Spleen (tissue), 11 donors: ENCODE data around the gene EYS. TPM values are rescaled to one million over a fixed set of nuclear protein-coding genes. Genes with fewer than 3 reads are reported as not detected.
"Not testable (repeated sequence)": the region's sequence is repeated elsewhere in the genome, so short reads cannot be mapped to it uniquely, and the experiment has no call there.

Source experiments
- DNase-seq: peaks from one replicate; pipeline ENCODE4 v3.0.0-alpha.2; 2020
- H3K27ac ChIP-seq, 8 donors: fragments of 200-600 bp; sonication (generic) in 7 of 8; 1 replicate in 4 of 8; 2 replicates in 4 of 8; pipeline versions ENCODE4 v1.5.0 to v1.8.0; 2016 to 2021; ENCODE audit warnings: inconsistent platforms in 4 of 8, mild to moderate bottlenecking in 4 of 8, moderate library complexity in 1 of 8
- H3K27me3 ChIP-seq, 7 donors: fragments of 200-600 bp; sonication (generic) in 6 of 7; replicated peaks in 1 of 7; 1 replicate in 4 of 7; 2 replicates in 3 of 7; pipeline versions ENCODE4 v1.5.0 to v1.8.0; 2016 to 2021; ENCODE audit warnings: inconsistent platforms in 3 of 7, mild to moderate bottlenecking in 1 of 7
- H3K36me3 ChIP-seq, 6 donors: fragments of 200-600 bp; sonication (generic) in 5 of 6; 1 replicate in 4 of 6; 2 replicates in 2 of 6; pipeline versions ENCODE4 v1.5.0 to v1.8.0; 2016 to 2021; ENCODE audit warnings: inconsistent platforms in 2 of 6
- H3K4me1 ChIP-seq, 6 donors: fragments of 200-600 bp; sonication (generic) in 5 of 6; 1 replicate in 3 of 6; 2 replicates in 3 of 6; pipeline versions ENCODE4 v1.5.0 to v1.8.0; 2016 to 2021; ENCODE audit warnings: inconsistent platforms in 3 of 6
- H3K4me3 ChIP-seq, 8 donors: fragments of 200-600 bp; sonication (generic) in 7 of 8; 1 replicate in 4 of 8; 2 replicates in 4 of 8; pipeline versions ENCODE4 v1.5.0 to v1.8.0; 2016 to 2021; ENCODE audit warnings: inconsistent platforms in 4 of 8, mild to moderate bottlenecking in 4 of 8, moderate library complexity in 2 of 8
- H3K9me3 ChIP-seq, 8 donors: fragments of 200-600 bp; sonication (generic) in 7 of 8; 1 replicate in 4 of 8; 2 replicates in 4 of 8; pipeline versions ENCODE4 v1.5.0 to v1.8.0; 2016 to 2021; ENCODE audit warnings: inconsistent platforms in 4 of 8
- CTCF ChIP-seq, 11 experiments: fragments of 200-600 bp in 7 of 11; fragments of 450-650 bp in 4 of 11; sonication (generic) in 4 of 11; IDR thresholded peaks in 8 of 11; conservative IDR thresholded peaks in 3 of 11; 1 replicate in 7 of 11; 2 replicates in 4 of 11; pipeline versions ENCODE4 v1.4.0 to v1.8.0; 2016 to 2021; ENCODE audit warnings: antibody characterized with exemption in 11 of 11, inconsistent platforms in 4 of 11, mild to moderate bottlenecking in 1 of 11
- POLR2A ChIP-seq, 3 donors: fragments of 450-650 bp; IDR thresholded peaks; one replicate each; pipeline ENCODE4 v1.5.1; 2017; ENCODE audit warnings: antibody characterized with exemption in 3 of 3, mild to moderate bottlenecking in 1 of 3
- POLR2AphosphoS5 ChIP-seq, 3 donors: sonication (generic); formaldehyde crosslinking; IDR thresholded peaks; one replicate each; pipeline ENCODE4 v1.5.1; 2017; ENCODE audit warnings: antibody characterized with exemption in 3 of 3
- WGBS, 5 donors: extraction: QIAGEN DNeasy Blood & Tissue Kit in 3 of 5; methylation state at CpG; one replicate each; pipeline versions ENCODE4 v1.1.5 to v1.1.7; 2013 to 2018; 5-methylcytosine and 5-hydroxymethylcytosine counted together
- intact Hi-C: fragments of 100-400 bp; cut with DNase I; formaldehyde crosslinking; loops from one replicate; pipeline ENCODE4 v1.15.0; 2023; ENCODE audit warnings: low total_unique reads
- polyA plus RNA-seq, 3 donors: library from polyadenylated mRNA; stranded (reverse); fragments of 200-250 nt; gene quantifications; one replicate each; pipeline ENCODE4 v1.2.1, GENCODE V29; 2013
- total RNA-seq, 7 donors: library from RNA; depleted of rRNA in 3 of 7; stranded (reverse); fragments of >200 nt in 3 of 7; fragmentation: NEBNext Ultra II Directional in 4 of 7; extraction: Animal tissue kit (Norgen Biotek cat#: 25700) in 4 of 7; gene quantifications; one replicate each; pipeline versions ENCODE4 v1.1.0 to v1.2.1, GENCODE V29; 2016 to 2021
- donor health status: healthy with polysubstance abuse.
- donor health status: DM: no; HTN: no; CAD: no; lungs with moderate emphysema.
- donor health status: DM: no; HTN: no; CAD: no.
- donor health status: Bipolar disorder and iron deficiency.
- donor health status: healthy.
- donor health status: DM: no; HTN: no; CAD: no.
- donor health status: DM: yes; HTN: yes; CAD: no.

EYS gene
- total and polyA plus RNA-seq, 10 donors, result under 0.01 to 0.72 (median 0.28) TPM; not detected in 5

DNA sequence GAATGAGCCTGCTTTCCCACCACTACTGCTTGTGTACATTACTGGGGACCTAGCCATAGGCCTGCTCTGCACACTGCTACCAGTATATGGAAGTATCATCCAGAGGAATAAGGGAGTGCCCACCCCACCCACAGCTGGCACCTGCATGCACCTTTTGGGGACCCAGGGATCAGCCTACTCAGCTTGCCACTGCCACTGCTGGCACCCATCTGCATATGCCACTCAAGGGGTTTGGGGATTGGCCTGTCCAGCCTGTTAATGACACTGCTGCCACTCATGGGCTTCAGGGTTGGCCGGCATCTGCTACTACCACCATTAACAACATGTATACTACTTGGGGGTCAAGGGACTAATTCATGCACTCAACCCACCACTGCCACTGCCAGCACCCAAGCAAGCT lies 1239.4 kb downstream of the EYS start:
- 83 to 100% (median 97%) methylated on average over 1 of the region's 1 CpG for WGBS, 5 donors
- intact Hi-C loops, result no loop called here
- H3K4me3 ChIP-seq, result no peak overlapping the region
- H3K36me3 ChIP-seq, result no peaks in the 10 kb centered on the region
- H3K4me1 ChIP-seq, result no peaks in the 10 kb centered on the region
- peak; percentile 63 for DNase-seq
- TF ChIP-seq POLR2AphosphoS5 (IDR thresholded peaks at IDR 0.05) (no peak), POLR2A (IDR thresholded peaks at IDR 0.05) (no peak), CTCF (IDR thresholded peaks at IDR 0.05 in 8 of 11, conservative IDR thresholded peaks at IDR 0.05 in 3 of 11) (no peak)
- H3K27ac ChIP-seq, result no peak overlapping the region
- peaks cover 0 to 43% (median 34%) of the 10 kb centered on the region in 8 donors for H3K9me3 ChIP-seq
- H3K27me3 ChIP-seq, result no peaks in the 10 kb centered on the region

DNA sequence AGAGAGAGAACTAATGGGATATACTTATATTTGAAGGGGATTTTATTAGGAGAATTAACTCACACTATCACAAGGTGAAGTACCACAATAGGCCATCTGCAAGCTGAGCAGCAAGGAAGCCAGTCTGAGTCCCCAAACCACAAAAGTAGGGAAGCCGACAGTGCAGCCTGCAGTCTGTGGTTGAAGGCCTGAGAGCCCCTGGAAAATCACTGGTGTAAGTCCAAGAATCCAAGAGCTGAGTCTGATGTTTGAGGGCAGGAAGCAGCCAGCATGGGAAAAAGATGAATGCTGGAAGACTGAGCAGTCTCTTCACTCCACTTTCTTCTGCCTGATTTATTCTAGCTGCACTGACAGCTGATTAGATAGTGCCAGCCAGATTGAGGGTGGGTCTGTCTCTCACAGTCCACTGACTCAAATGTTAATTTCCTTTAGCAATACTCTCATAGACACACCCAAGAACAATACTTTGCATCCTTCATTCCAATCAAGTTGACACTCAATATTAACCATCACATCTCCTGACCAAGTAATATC lies 1247.5 kb downstream of the EYS start:
- Histone ChIP-seq H3K27me3 (no peaks in the 10 kb centered on the region), H3K27ac (no peak overlapping the region), H3K36me3 (no peaks in the 10 kb centered on the region), H3K9me3 (peaks cover 0 to 5% (median under 1%) of the 10 kb centered on the region in 8 donors), H3K4me1 (no peaks in the 10 kb centered on the region), H3K4me3 (no peak overlapping the region)
- intact Hi-C loops, result no loop called here
- TF ChIP-seq POLR2A (IDR thresholded peaks at IDR 0.05) (no peak), CTCF (IDR thresholded peaks at IDR 0.05 in 8 of 11, conservative IDR thresholded peaks at IDR 0.05 in 3 of 11) (no peak), POLR2AphosphoS5 (IDR thresholded peaks at IDR 0.05) (no peak)
- no peak for DNase-seq
- 13 to 40% (median 14%) methylated on average over 1 of the region's 1 CpG for WGBS, 5 donors

DNA sequence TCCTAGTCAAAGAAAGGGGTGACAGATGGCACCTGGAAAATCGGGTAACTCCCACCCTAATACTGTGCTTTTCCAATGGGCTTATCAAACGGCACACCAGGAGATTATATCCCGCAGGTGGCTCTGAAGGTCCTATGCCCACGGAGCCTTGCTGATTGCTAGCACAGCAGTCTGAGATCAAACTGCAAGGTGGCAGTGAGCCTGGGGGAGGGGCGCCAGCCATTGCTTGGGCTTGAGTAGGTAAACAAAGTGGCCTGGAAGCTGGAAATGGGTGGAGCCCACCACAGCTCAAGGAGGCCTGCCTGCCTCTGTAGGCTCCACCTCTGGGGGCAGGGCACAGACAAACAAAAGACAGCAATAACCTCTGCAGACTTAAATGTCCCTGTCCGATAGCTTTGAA lies 1258.9 kb downstream of the EYS start:
- H3K4me3 ChIP-seq, H3K36me3 ChIP-seq, intact Hi-C loops, H3K27me3 ChIP-seq, H3K27ac ChIP-seq, H3K4me1 ChIP-seq: not testable (repeated sequence)
- H3K9me3 ChIP-seq, result peaks cover 0 to 28% (median 3%) of the 10 kb centered on the region in 8 donors
- 85 to 95% (median 91%) methylated on average over 6 of the region's 6 CpGs for WGBS, 5 donors
- peak; percentile 54 for DNase-seq

DNA sequence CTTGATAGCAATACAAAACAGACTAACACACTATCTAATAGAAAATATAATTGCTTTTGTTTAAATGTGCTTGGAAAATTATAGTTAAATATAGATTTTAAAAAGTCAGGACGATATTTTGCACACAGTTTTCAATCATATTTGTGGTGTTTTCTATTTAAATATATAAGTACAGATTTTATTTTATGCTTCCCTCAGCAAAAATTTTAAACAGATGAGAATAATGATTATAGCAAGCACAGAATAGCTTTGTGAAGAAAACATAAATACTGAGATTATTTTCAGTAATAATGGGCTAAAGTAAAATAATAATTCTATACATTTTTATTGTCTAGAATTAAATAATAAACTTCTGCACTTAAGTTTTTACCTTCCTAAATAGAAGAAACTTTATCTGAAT lies 1262.0 kb downstream of the EYS start:
- H3K4me3 ChIP-seq, result no peak overlapping the region
- TF ChIP-seq CTCF (IDR thresholded peaks at IDR 0.05 in 8 of 11, conservative IDR thresholded peaks at IDR 0.05 in 3 of 11) (no peak), POLR2AphosphoS5 (IDR thresholded peaks at IDR 0.05) (no peak), POLR2A (IDR thresholded peaks at IDR 0.05) (no peak)
- 53 to 78% (median 57%) methylated on average over 1 of the region's 1 CpG for WGBS, 5 donors
- H3K27me3 ChIP-seq, result no peaks in the 10 kb centered on the region
- no peak for DNase-seq
- H3K36me3 ChIP-seq, result no peaks in the 10 kb centered on the region
- peaks cover 0 to 52% (median 24%) of the 10 kb centered on the region in 8 donors for H3K9me3 ChIP-seq
- intact Hi-C loops, result no loop called here
- H3K27ac ChIP-seq, result no peak overlapping the region
- no peaks in the 10 kb centered on the region for H3K4me1 ChIP-seq

GRCh38 chr6:64439274-64439673 lies 1267.8 kb downstream of the EYS start:
- 61 to 76% (median 72%) methylated on average over 2 of the region's 2 CpGs for WGBS, 5 donors

More at GRCh38 chr6:64439274-64439673, 1267.8 kb downstream of the EYS start:
- no peak overlapping the region for H3K27ac ChIP-seq
- DNase-seq, result no peak
- H3K4me3 ChIP-seq, result no peak overlapping the region
- H3K4me1 ChIP-seq, result no peaks in the 10 kb centered on the region
- H3K27me3 ChIP-seq, result no peaks in the 10 kb centered on the region
- TF ChIP-seq POLR2A (IDR thresholded peaks at IDR 0.05) (no peak), CTCF (IDR thresholded peaks at IDR 0.05 in 8 of 11, conservative IDR thresholded peaks at IDR 0.05 in 3 of 11) (no peak), POLR2AphosphoS5 (IDR thresholded peaks at IDR 0.05) (no peak)
- H3K36me3 ChIP-seq, result no peaks in the 10 kb centered on the region
- peaks cover 0 to 33% (median 21%) of the 10 kb centered on the region in 8 donors for H3K9me3 ChIP-seq
- intact Hi-C loops, result no loop called here
